GM19438 (cell line): Measurements from ENCODE around the gene NDST3.

ENCODE experiments used
- ATAC-seq: cut with Tn5 transposase; IDR thresholded peaks from one replicate; pipeline ENCODE4 v1.9.1; 2021; ENCODE audit warnings: low read depth; ENCODE audit not compliant: unreplicated experiment

NDST3 gene

DNA sequence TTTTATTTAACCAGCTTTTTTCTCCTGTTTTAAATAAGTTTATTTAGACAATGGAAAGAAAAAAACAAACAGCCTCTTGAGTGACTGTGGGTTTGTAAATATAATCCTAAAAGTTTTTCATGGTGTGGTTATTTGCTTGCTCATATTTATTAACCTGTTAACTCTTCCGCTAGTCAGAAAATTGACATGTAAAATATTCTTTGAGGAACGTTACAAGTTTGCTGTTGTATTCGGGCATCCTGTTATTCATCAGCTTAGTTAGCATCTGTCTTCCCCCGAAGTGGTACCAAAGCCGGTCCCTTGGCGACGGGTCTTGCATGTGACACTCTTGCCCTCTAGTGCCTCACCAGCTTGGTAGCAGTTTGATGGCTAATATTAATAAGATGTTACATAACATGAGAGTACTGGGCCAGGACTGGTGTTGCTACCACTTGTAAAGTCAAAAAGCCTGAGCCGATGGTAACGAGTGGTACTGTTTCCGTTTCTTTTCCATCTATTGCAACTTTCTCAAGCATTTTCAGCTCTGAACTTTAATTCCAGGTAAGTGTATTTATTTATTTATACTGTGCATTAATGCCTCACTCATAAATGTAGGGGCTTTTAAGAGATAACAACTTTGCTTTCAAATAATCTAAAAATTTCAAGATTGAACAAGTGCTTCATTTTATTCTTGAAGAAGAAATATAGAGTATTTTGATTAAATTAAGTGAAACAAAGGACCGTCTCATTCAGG lies at the start of gene NDST3:
NDST3 (plus strand) TSS at position 434 of the 733 bp plus-strand sequence. CDS start 19,425 bp downstream, outside the sequence.
- no peak for ATAC-seq

- no peak for ATAC-seq
Observed at GRCh38 chr4:117986321-117986720, 48.0 kb upstream of the NDST3 start.

GRCh38 chr4:117987464-117987863 lies 46.8 kb upstream of the NDST3 start:
- no peak for ATAC-seq

- no peak for ATAC-seq
Observed at GRCh38 chr4:117996891-117997290, 37.4 kb upstream of the NDST3 start.

DNA sequence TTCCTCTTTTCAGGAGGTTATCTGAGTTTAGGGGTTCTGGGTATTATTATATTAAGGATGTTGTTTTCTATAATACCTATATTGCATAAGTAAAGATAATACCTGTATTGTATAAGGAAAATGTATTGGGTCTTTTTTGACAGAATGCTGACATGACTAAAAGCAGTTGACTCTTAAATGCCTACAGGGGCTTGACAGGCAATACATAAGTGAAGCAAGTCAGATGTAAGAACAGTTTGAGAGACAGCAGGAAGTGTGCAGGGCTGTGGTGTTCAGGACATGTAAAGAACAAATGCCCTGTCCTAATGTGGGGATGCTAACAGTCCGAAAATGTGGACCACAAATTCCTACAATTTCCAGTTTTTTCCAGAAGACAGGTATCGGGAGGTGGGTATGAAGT lies 30.2 kb upstream of the NDST3 start:
- no peak for ATAC-seq

GRCh38 chr4:118005883-118006282 lies 28.4 kb upstream of the NDST3 start:
- ATAC-seq, result no peak

GRCh38 chr4:118012142-118012541 lies 22.1 kb upstream of the NDST3 start:
- ATAC-seq, result no peak

DNA sequence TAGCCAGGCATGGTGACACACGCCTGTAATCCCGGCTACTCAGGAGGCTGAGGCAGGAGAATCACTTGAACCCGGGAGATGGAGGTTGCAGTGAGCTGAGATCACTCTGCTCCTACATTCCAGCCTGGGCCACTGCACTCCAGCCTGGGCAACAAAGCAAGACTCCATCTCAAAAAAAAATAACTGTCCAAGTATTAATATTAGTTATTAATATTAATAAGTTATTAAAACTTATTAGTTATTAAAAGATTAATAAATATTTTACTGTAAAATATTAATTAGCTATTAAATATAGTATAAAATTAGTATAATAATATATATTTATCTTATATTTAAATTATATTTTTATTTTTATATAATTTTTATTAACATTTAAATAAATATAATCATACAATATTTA lies 19.5 kb upstream of the NDST3 start:
- no peak for ATAC-seq

GRCh38 chr4:118018381-118019145 lies 15.7 kb upstream of the NDST3 start:
- ATAC-seq, result no peak

GRCh38 chr4:118026806-118027205 lies 7.5 kb upstream of the NDST3 start:
- no peak for ATAC-seq

DNA sequence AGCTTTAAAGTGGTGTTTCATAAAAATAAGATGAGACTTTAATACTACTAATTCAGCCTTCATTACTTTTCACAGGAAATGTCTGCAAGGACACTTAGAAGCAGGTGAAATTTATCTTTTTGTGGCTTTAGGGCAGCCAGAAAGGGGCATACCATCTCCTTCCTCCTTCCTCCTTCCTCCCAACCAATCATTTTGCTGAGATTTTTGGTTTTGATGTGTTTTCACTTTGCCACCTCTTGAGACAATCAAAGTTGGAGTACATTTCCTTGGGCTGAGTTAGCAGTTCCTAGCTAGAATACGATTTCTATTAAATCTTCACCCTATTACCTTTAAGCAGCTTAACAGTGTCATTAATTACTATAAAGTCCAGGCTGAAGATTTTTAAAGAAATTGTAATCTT lies 5.1 kb upstream of the NDST3 start:
- ATAC-seq, result no peak

DNA sequence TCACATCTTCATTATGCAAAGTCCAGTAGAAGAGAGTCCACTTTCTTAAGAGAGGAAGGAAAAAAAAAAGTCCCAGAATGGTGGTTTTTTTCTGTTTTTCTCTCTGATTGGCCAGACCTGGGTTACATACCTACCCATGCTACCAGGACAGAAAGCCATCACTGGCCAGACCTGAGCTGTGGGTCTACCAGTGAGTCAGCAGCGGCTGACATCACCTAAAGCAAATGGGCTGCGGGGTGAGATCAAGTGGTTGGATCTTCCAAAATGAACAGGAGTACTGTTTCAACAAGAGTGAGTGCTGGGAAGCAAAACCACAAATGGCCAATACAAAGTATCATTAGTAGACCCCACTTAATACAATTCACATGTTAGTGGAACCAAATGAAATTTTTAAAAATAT lies 1.6 kb upstream of the NDST3 start:
- ATAC-seq, result no peak

- ATAC-seq, result no peak
Observed at GRCh38 chr4:118033148-118034052, 886 bp upstream of the NDST3 start.

GRCh38 chr4:118035309-118035708 lies 1.0 kb downstream of the NDST3 start:
- ATAC-seq, result no peak

DNA sequence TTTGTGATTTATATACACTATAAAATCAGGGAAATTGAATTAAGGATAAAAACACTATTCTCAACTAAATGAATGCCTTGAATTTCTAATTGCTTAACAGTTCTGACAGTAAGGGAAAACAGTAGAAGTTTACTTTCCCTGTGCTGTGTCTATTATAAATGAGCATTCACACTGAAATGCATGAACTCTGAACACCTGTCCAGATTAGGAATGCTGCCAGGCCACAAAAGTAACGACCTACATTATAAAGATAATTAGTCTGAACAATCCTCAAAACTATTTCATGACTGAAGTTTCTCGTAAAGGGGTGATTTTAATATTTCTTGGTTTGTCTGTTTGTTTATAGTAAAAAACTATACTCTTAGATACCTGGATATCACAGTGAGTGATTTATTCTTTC lies 2.0 kb downstream of the NDST3 start:
- ATAC-seq, result no peak

- no peak for ATAC-seq
Observed at GRCh38 chr4:118037955-118038354, 3.7 kb downstream of the NDST3 start.

- ATAC-seq, result no peak
Observed at GRCh38 chr4:118046323-118046722, 12.0 kb downstream of the NDST3 start.

- ATAC-seq, result no peak
Observed at GRCh38 chr4:118047043-118047442, 12.8 kb downstream of the NDST3 start.

GRCh38 chr4:118058955-118059354 lies 24.7 kb downstream of the NDST3 start:
- ATAC-seq, result no peak

GRCh38 chr4:118059397-118059796 lies 25.1 kb downstream of the NDST3 start:
- ATAC-seq, result no peak
